NCI-H1436 (cell line): ENCODE measurements around the gene LHB.
A peak's percentile ranks its signal among the peaks of the same experiment; 100 is the strongest.
"Not testable (repeated sequence)": the region's sequence is repeated elsewhere in the genome, so short reads cannot be mapped to it uniquely, and the experiment has no call there.

Source experiments
- DNase-seq: peaks from one replicate; lab custom pipeline; 2025; lab: John Stamatoyannopoulos, UW

The LHB gene

GRCh38 chr19:49017041-49017665 is at the start of gene LHB:
Gene LHB, minus strand, starts transcription at chr19:49017091. Its CDS starts 10 bp downstream, at chr19:49017081.
- DNase-seq = no peak

DNA sequence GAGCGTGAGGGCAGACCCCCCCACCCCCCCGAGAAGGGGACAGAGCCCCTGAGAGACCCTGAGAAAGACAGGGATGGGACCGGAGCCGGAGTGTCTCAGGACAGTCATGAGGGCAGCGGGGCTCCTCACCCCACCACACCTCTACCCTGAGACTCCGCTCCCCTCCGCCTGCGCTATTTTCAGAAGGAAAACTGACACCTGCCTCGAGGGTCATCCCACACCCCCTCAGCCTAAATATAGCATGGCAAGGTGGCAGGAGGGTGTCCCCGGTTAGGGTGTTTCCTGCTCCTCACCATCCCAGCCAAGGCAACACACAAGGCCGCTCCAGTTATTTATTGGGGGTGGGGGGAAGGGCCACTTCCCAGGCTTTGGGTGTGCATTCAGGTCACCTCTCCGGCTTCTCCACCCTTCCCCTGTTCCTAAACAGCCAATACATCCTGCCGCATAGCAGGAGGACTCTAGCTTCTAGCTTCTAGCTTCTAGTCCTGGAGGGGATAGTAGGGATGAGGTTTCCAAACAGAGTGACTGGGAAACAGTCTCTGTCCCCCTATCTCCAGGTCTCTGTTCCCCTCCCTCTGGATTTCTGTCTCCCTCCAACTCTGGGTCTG is 49.1 kb upstream of the LHB start:
- DNase-seq = no peak

DNA sequence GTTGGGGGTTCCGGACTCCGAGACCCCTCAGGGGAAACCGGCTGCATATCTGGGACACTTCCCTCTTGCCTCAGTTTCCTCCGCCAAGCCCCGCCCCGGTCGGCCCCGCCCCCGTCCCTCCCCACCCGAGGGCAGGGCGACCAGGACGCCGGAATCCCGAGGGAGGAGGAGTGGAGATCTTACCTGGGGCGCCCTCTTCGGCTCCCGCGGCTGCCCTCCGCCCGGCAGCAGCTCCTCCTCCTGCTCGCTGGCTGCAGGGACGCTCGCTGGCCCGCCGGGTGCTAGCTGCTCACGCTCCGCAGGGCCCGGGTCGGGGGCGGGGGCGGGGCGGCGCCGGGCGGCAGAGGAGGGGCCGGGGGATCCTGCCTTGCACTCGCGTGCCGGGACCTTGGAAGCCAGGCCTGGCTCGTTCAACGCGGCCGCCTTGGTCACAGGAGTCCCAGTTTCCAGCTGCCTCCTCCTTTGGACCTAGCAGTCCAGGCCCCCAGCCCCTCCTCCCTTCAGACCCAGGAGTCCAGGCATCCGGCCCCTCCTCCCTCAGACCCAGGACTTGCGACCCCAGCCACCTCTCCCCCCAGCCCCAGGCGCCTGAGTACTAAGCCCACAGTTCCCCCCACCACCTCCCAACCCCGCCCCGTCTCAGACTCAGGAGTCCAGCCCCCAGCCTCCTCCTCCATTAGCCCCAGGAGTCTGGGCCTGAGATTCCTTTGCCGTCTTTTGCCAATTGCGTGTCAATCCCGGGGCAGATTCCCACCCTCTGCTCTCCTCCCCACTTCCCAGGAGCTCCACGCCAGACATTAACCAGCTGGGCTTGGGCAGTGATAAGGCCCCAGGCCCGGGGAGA is 48.1 kb upstream of the LHB start, which contains the start of gene NTF4:
Gene NTF4 (minus strand): TSS at position 51 of the 844 bp plus-strand sequence. CDS start 2,821 bp downstream, outside the sequence.
- peak; percentile 16 for DNase-seq

DNA sequence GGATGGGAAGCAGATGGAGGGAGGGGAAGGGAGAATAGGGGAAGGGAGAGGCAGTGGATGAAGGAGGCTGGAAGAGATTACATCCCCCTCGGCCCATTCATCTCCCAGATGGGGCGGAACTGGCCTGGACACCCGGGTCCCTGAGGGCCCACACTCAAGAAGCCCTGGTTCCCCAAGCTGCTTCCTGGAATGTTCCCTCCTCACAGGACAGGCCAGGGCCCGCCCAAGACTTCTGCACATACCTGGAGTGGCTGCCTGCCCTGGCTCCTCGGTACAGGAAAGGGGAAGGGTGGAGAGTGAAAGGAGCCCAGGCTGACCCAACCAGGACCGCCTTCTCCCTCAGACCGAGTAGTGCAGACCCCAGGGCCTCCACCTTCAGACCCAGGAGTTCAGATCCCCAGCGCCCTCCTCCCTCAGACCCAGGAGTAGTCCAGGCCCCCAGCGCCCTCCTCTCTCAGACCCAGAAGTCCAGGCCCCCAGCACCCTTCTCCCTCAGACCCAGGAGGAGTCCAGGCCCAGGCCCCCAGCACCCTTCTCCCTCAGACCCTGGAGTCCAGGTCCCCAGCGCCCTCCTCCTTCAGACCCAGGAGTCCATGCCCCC is 47.2 kb upstream of the LHB start:
- DNase-seq = no peak

DNA sequence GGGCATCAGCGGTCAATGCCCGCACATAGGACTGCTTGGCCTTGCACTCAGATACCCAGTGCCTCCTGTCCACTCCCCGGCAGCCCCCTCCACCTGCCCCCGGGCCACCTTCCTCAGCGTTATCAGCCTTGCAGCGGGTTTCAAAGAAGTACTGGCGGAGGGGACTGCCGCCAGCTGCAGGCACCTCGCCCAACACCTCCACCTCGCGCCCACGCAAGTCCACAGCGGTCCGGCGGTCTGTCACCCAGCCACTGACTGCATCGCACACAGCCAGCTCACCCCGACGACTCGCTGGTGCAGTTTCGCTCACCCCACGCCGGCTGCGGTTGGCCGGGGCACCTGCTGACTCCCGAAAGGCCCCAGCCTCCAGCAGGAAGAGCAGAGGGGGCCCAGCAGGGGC is 44.6 kb upstream of the LHB start:
- DNase-seq = no peak

DNA sequence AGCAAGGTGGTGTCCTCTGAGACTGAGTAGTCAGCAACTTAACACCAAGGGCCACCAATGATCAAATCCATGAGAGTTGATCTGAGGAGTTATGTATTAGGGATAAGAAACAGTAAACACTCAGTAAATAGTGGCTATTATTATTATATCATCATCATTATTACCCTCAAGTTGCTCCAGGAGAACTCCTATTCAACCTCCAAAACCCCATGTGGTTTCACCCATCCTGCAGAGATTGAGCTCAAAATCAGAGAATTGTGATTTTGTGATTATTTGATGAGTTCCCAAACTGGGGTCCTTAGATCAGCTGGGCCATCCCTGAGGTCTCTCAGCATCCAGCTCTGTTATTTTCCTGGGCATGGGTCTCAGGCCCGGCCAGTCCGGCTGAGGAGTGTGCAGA is 44.1 kb upstream of the LHB start:
- no peak for DNase-seq

DNA sequence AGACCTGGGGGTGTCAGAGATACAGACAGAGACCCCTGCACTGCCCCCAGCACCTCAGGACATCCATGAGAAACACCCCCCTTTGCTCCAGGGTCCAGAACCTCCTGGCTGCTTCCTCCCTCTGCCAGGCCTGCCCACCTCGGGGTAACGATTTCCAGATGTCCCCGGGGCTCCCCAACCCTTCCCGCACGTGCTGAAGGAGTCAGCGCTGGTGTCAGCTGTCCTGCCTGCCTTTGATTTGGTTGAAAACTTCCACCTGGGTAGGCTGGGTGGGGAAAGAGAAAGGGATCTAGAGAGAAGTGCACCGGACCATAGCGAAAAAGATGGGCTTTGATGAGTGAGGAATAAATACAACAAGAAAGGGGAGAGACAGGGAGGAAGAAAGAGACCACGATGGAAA is 42.2 kb upstream of the LHB start:
- DNase-seq = no peak

DNA sequence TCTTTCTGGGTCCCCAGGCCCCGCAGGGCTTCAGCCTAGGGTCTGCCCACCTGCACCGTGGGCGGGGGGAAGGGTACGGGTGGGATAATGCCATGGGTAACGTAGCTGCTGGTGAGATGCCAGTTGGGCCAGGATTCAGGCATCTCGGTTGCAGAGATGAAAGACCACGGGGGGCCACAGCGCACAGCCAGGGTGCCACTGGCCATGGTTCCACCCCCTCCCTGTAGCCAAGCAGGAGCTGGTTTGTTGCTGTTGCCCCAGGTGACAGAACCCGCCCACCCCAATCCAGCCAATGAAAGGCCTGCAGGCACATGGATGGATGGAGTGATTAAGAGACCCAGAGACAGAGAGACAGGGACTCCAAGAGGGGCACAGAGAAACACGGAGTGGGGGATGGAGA is 41.7 kb upstream of the LHB start:
- no peak for DNase-seq

- DNase-seq = peak; percentile 30
Measured at GRCh38 chr19:49057636-49058234, 40.8 kb upstream of the LHB start, which contains the start of gene CGB7. Gene CGB7, minus strand, starts transcription at chr19:49057749. Its CDS starts 2,374 bp downstream, at chr19:49055375.

DNA sequence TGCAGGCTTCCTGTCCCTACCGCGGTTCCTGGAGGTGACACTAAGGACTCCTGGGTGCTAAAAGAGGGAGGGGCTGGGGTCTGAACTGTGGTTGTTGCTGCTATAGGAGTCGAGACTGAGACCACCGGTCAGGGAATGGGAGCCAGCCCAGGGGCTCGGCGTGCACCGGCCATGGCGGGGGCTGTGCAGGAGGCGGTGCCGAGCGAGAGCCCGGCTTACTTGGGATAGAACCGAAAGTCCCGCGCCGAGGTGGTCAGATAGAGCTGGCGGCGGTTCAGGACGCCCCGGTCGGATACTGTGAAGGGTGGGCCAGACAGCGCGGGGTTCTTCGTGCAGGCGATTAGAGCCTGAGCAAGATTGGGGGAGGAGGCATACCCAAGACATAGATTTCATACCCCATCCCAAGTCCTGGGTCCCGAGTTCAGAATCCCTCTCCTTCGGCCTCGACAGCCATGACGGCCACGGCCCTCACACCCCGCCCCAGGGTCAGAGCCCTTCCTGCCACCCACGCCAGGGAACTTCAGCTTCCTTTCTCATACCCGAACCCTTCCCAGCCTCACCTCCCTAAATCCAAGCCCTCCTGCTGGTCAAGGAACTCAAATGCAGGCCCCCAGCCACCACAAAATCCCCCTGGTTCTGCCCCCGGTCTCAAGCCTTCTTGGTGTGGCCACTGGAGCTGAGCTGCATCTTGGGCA is 40.2 kb upstream of the LHB start:
- DNase-seq = not testable (repeated sequence)

DNA sequence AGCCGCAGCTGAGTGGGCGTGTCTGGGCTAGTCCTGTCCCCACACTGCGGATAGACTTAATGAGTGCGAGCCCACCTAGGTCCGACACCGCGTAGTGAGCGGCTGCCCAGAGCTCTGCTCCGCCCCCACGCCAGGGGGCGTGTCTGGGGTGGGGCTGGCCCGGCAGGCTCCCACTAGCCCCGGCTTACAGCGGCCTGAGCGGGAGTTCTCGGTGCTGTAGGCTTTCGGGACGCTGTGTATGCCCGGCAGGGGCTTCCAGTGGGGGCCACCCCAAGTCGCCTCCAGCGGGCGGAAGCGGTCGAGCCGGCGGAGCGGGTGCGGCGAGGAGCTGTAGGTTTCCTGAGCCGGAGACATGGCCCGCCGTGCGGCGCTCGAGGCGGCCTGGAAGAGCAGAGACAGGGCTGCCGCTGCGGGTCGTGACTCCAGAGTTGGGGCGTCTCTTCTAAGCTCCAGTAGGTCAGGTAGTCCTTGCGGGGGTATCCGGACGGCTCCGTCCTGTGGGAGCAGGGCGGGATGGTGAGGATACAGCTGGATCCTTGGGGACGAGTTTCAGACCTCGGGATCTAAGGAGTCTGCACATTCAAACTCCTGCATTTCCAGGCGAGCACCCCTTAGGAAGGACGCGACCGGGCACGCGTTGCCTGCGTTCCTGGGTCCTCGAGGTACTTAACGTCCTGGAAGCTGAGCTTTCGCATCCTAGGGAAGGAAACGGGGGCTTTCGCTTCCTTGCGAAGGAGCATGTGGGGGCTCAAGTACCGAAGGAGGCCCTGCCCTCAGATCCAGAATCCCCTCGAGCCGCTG is 39.4 kb upstream of the LHB start:
- peak; percentile 46 for DNase-seq

GRCh38 chr19:49050376-49051033 is 33.6 kb upstream of the LHB start:
- not testable (repeated sequence) for DNase-seq

DNA sequence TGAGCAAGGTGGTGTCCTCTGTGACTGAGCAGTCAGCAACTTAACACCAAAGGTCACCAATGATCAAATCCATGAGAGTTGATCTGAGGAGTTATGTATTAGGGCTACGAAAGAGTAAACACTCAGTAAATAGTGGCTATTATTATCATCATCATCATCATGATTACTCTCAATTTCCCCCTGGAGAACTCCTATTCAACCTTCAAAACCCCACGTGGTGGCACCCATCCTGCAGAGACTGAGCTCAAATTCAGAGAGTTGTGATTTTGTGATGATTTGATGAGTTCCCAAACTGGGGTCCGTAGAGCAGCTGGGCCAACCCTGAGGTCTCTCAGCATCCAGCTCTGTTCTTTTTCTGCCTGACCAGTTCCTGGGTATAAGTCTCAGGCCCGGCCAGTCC is 32.9 kb upstream of the LHB start:
- DNase-seq = not testable (repeated sequence)

- DNase-seq = not testable (repeated sequence)
Measured at GRCh38 chr19:49049011-49049410, 32.1 kb upstream of the LHB start, which contains the start of gene CGB8. Gene CGB8, minus strand, starts transcription at chr19:49049111. Its CDS starts 372 bp downstream, at chr19:49048739.

GRCh38 chr19:49043548-49043947 is 26.7 kb upstream of the LHB start, which contains the start of gene CGB5:
Gene CGB5, plus strand, starts transcription at chr19:49043848. Its CDS starts 362 bp downstream, at chr19:49044210.
- DNase-seq = not testable (repeated sequence)

DNA sequence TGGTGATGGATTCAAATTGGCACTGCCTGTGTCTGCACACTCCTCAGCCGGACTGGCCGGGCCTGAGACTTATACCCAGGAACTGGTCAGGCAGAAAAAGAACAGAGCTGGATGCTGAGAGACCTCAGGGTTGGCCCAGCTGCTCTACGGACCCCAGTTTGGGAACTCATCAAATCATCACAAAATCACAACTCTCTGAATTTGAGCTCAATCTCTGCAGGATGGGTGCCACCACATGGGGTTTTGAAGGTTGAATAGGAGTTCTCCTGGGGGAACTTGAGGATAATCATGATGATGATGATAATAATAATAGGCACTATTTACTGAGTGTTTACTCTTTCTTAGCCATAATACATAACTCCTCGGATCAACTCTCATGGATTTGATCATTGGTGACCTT is 25.8 kb upstream of the LHB start:
- DNase-seq = not testable (repeated sequence)

DNA sequence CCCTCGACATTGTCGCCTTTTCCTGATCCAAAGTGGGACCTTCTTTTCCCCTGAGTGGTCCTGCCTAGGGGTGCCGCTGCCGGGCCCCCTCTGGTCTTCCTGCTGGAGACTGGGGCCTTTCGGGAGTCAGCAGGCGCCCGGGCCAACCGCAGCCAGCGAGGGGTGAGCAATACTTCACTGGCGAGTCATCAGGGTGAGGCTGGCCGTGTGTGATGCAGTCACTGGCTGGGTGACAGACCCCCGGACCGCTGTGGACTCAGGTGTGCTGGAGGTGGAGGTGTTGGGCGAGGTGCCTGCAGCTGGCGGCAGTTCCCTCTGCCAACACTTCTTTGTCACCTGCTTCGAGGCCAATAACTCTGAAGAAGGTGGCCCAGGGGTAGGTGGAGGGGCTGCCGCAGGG is 25.3 kb upstream of the LHB start:
- no peak for DNase-seq

- not testable (repeated sequence) for DNase-seq
Measured at GRCh38 chr19:49039736-49040135, 22.8 kb upstream of the LHB start.

GRCh38 chr19:49038557-49039276 is 21.8 kb upstream of the LHB start:
- DNase-seq = not testable (repeated sequence)
